H54 (cell line): Measurements from ENCODE around the gene MGLL.

Experiments used
- DNase-seq: peaks from one replicate; pipeline ENCODE4 v3.0.0; 2011; ENCODE audit warnings: low spot score, mixed read lengths; ENCODE audit not compliant: insufficient read length
- FAIRE-seq: peaks from 3 replicates; lab custom pipeline; 2011; peaks lifted over from hg19 to GRCh38; lab: Jason Lieb, UNC
- POLR2A ChIP-seq: IDR thresholded peaks from 2 replicates; pipeline ENCODE4 v1.6.1; 2011; ENCODE audit warnings: low read depth, mild to moderate bottlenecking, low read length

MGLL gene

GRCh38 chr3:127811717-127812116, 10.6 kb downstream of the MGLL start:
- no peak for TF ChIP-seq POLR2A
- DNase-seq = no peak
- no peak for FAIRE-seq

- no peak for FAIRE-seq
- no peak for TF ChIP-seq POLR2A
- no peak for DNase-seq
These were observed 12.7 kb downstream of the MGLL start for GRCh38 chr3:127809611-127810010.

- no peak for TF ChIP-seq POLR2A
- no peak for FAIRE-seq
These were observed 13.1 kb downstream of the MGLL start for GRCh38 chr3:127809211-127809610.

GRCh38 chr3:127808197-127808596, 14.1 kb downstream of the MGLL start:
- TF ChIP-seq POLR2A = no peak
- FAIRE-seq (no peak), DNase-seq (no peak)

More at GRCh38 chr3:127809211-127809610, 13.1 kb downstream of the MGLL start:
- no peak for DNase-seq

GRCh38 chr3:127805026-127805753, 17.1 kb downstream of the MGLL start:
- no peak for TF ChIP-seq POLR2A
- DNase-seq (no peak), FAIRE-seq (no peak)

- DNase-seq (no peak), FAIRE-seq (no peak)
- no peak for TF ChIP-seq POLR2A
These were observed 18.2 kb downstream of the MGLL start for GRCh38 chr3:127804141-127804540.

- FAIRE-seq (peak; percentile 88), DNase-seq (peak; percentile 81)
- TF ChIP-seq POLR2A = no peak
These were observed 18.7 kb downstream of the MGLL start for GRCh38 chr3:127803619-127804018.

- FAIRE-seq (no peak), DNase-seq (no peak)
- TF ChIP-seq POLR2A = no peak
These were observed 19.7 kb downstream of the MGLL start for GRCh38 chr3:127802606-127803005.

GRCh38 chr3:127801731-127802313, 20.5 kb downstream of the MGLL start:
- FAIRE-seq (no peak), DNase-seq (no peak)
- TF ChIP-seq POLR2A = no peak

- FAIRE-seq = no peak
- no peak for TF ChIP-seq POLR2A
- DNase-seq = no peak
These were observed 21.8 kb downstream of the MGLL start for GRCh38 chr3:127800508-127800907.

- DNase-seq (peak; percentile 80), FAIRE-seq (peak; percentile 77)
- no peak for TF ChIP-seq POLR2A
These were observed 22.7 kb downstream of the MGLL start for GRCh38 chr3:127799476-127800222.

GRCh38 chr3:127798716-127799115, 23.6 kb downstream of the MGLL start:
- FAIRE-seq (no peak), DNase-seq (no peak)
- no peak for TF ChIP-seq POLR2A

- no peak for TF ChIP-seq POLR2A
- DNase-seq = no peak
- no peak for FAIRE-seq
These were observed 25.5 kb downstream of the MGLL start for GRCh38 chr3:127796831-127797150.

GRCh38 chr3:127796045-127796830, 26.1 kb downstream of the MGLL start:
- FAIRE-seq (no peak), DNase-seq (no peak)

More at GRCh38 chr3:127796045-127796830, 26.1 kb downstream of the MGLL start:
- TF ChIP-seq POLR2A = no peak
